CD4-positive, CD25-positive, alpha-beta regulatory T cell (primary cell): ENCODE measurements around the gene PPP6C. TPM values are rescaled to one million over a fixed set of nuclear protein-coding genes. Genes with fewer than 3 reads are reported as not detected.
"Not testable (repeated sequence)": the region's sequence is repeated elsewhere in the genome, so short reads cannot be mapped to it uniquely, and the experiment has no call there.

Experiments
- ATAC-seq, 2 donors: fragments of 150-1000 bp; cut with Tn5 transposase; one replicate each; pipeline ENCODE4 v1.10.0; 2021; ENCODE audit warnings: low read depth in 2 of 2, moderate number of reproducible peaks in 2 of 2, moderate library complexity in 1 of 2
- DNase-seq, 3 donors: peaks; one replicate each; pipeline versions ENCODE4 v3.0.0 to v3.0.0-alpha.2; 2012 to 2022; ENCODE audit warnings: mixed read lengths in 1 of 3
- H3K27ac ChIP-seq: one replicate; pipeline ENCODE4 v1.7.0; 2013; ENCODE audit warnings: mild to moderate bottlenecking, low read length; ENCODE audit not compliant: insufficient read depth, poor library complexity, severe bottlenecking
- H3K27me3 ChIP-seq: one replicate; pipeline ENCODE4 v1.7.0; 2013; ENCODE audit warnings: low read length; ENCODE audit not compliant: control insufficient read depth, insufficient read depth
- H3K36me3 ChIP-seq: one replicate; pipeline ENCODE4 v1.7.0; 2013; ENCODE audit warnings: mild to moderate bottlenecking, low read length, moderate library complexity; ENCODE audit not compliant: control insufficient read depth, insufficient read depth
- H3K4me1 ChIP-seq: 2 replicates; pipeline ENCODE4 v1.7.0; 2013; ENCODE audit warnings: mild to moderate bottlenecking, low read length; ENCODE audit not compliant: insufficient read depth, control insufficient read depth, poor library complexity, severe bottlenecking
- H3K4me3 ChIP-seq: one replicate; pipeline ENCODE4 v1.7.0; 2013; ENCODE audit warnings: low read depth, mild to moderate bottlenecking, low read length, moderate library complexity
- H3K9me3 ChIP-seq, 2 experiments: 1 replicate in 1 of 2; 2 replicates in 1 of 2; pipeline ENCODE4 v1.7.0; 2013; ENCODE audit warnings: low read length in 2 of 2, mild to moderate bottlenecking in 1 of 2, moderate library complexity in 1 of 2; ENCODE audit not compliant: control insufficient read depth in 2 of 2
- H3K27ac Mint-ChIP-seq, 3 donors: one replicate each; pipeline ENCODE4 v1.8.0; 2020 to 2022; ENCODE audit warnings: mild to moderate bottlenecking in 3 of 3, mixed read lengths in 3 of 3, moderate library complexity in 2 of 3
- H3K27me3 Mint-ChIP-seq: one replicate; pipeline ENCODE4 v1.8.0; 2022; ENCODE audit warnings: mild to moderate bottlenecking, mixed read lengths
- H3K36me3 Mint-ChIP-seq: one replicate; pipeline ENCODE4 v1.8.0; 2020; ENCODE audit warnings: mixed read lengths
- H3K4me1 Mint-ChIP-seq, 4 donors: one replicate each; pipeline ENCODE4 v1.8.0; 2020 to 2022; ENCODE audit warnings: mixed read lengths in 4 of 4, mild to moderate bottlenecking in 1 of 4
- H3K4me3 Mint-ChIP-seq, 4 donors: one replicate each; pipeline ENCODE4 v1.8.0; 2020 to 2022; ENCODE audit warnings: mild to moderate bottlenecking in 4 of 4, mixed read lengths in 4 of 4, moderate library complexity in 3 of 4
- H3K9me3 Mint-ChIP-seq, 7 donors: one replicate each; pipeline ENCODE4 v1.8.0; 2020 to 2022; ENCODE audit warnings: mixed read lengths in 7 of 7, mild to moderate bottlenecking in 3 of 7, moderate library complexity in 2 of 7
- polyA plus RNA-seq, 4 donors: library from polyadenylated mRNA; unstranded; fragments of 300-500 nt; fragmentation: Illumina TruSeq; gene quantifications; one replicate each; pipeline ENCODE4 v1.2.3, GENCODE V29; 2021
- total RNA-seq: library from RNA; stranded (reverse); gene quantifications from one replicate; pipeline ENCODE4 v1.2.3, GENCODE V29; 2022

Gene PPP6C
- total and polyA plus RNA-seq, 5 donors from 2014 or later, result 44.6 to 81.6 (median 62.0) TPM

GRCh38 chr9:125162891-125163290 is 26.7 kb downstream of the PPP6C start:
- H3K27me3 ChIP-seq, DNase-seq, H3K36me3 ChIP-seq, H3K27ac Mint-ChIP-seq, H3K4me1 ChIP-seq, H3K27me3 Mint-ChIP-seq, ATAC-seq, H3K27ac ChIP-seq, H3K4me3 ChIP-seq, H3K4me3 Mint-ChIP-seq, H3K9me3 ChIP-seq, H3K9me3 Mint-ChIP-seq: not testable (repeated sequence)
- peaks cover 0 to 20% (median 11%) of the 10 kb centered on the region in 4 donors for H3K4me1 Mint-ChIP-seq
- H3K36me3 Mint-ChIP-seq, result peaks cover 14% of the 10 kb centered on the region

- ATAC-seq (no peak), DNase-seq (no peak)
- peaks cover 0 to 17% (median 10%) of the 10 kb centered on the region in 4 donors for H3K4me1 Mint-ChIP-seq
- Histone ChIP-seq H3K9me3 (no peaks in the 10 kb centered on the region), H3K4me1 (no peaks in the 10 kb centered on the region), H3K27me3 (no peaks in the 10 kb centered on the region), H3K4me3 (no peak overlapping the region), H3K27ac (no peak overlapping the region), H3K36me3 (peaks cover 21% of the 10 kb centered on the region)
- no peaks in the 10 kb centered on the region for H3K9me3 Mint-ChIP-seq
- H3K27me3 Mint-ChIP-seq, result no peaks in the 10 kb centered on the region
- H3K4me3 Mint-ChIP-seq, result no peak overlapping the region
- peaks cover 14% of the 10 kb centered on the region for H3K36me3 Mint-ChIP-seq
- H3K27ac Mint-ChIP-seq, result peak overlapping the region in 2 of 3 donors; percentile 46 to 82
These were observed 28.2 kb downstream of the PPP6C start for GRCh38 chr9:125161284-125161918.

- no peaks in the 10 kb centered on the region for H3K27me3 Mint-ChIP-seq
- no peaks in the 10 kb centered on the region for H3K4me1 ChIP-seq
- H3K36me3 ChIP-seq, result peaks cover 21% of the 10 kb centered on the region
- DNase-seq (no peak), ATAC-seq (no peak)
- H3K9me3 Mint-ChIP-seq, result no peaks in the 10 kb centered on the region
- H3K27me3 ChIP-seq, result no peaks in the 10 kb centered on the region
- H3K9me3 ChIP-seq, result no peaks in the 10 kb centered on the region
- peaks cover 0 to 14% (median 8%) of the 10 kb centered on the region in 4 donors for H3K4me1 Mint-ChIP-seq
- H3K4me3 Mint-ChIP-seq, result no peak overlapping the region
- H3K27ac Mint-ChIP-seq, result peak overlapping the region in 2 of 3 donors; percentile 36 to 82
- H3K27ac ChIP-seq, result no peak overlapping the region
- no peak overlapping the region for H3K4me3 ChIP-seq
- peaks cover 14% of the 10 kb centered on the region for H3K36me3 Mint-ChIP-seq
These were observed 28.9 kb downstream of the PPP6C start for GRCh38 chr9:125160750-125161149.

GRCh38 chr9:125156551-125156950 is 33.1 kb downstream of the PPP6C start:
- Mint-ChIP-seq H3K4me1 (peaks cover 0 to 11% (median 3%) of the 10 kb centered on the region in 4 donors), H3K27me3 (no peaks in the 10 kb centered on the region), H3K9me3 (no peaks in the 10 kb centered on the region), H3K36me3 (peaks cover 12% of the 10 kb centered on the region), H3K27ac (no peak overlapping the region), H3K4me3 (no peak overlapping the region)
- no peak for ATAC-seq
- DNase-seq, result no peak
- no peak overlapping the region for H3K27ac ChIP-seq
- H3K9me3 ChIP-seq, result no peaks in the 10 kb centered on the region
- H3K4me3 ChIP-seq, result no peak overlapping the region
- no peaks in the 10 kb centered on the region for H3K4me1 ChIP-seq
- H3K36me3 ChIP-seq, result peaks cover 50% of the 10 kb centered on the region
- no peaks in the 10 kb centered on the region for H3K27me3 ChIP-seq

- peaks cover 4% of the 10 kb centered on the region for H3K4me1 ChIP-seq
- H3K4me1 Mint-ChIP-seq, result peaks cover 0 to 8% (median 5%) of the 10 kb centered on the region in 4 donors
- no peaks in the 10 kb centered on the region for H3K27me3 ChIP-seq
- peaks cover 66% of the 10 kb centered on the region for H3K36me3 ChIP-seq
- H3K27ac ChIP-seq, result no peak overlapping the region
- H3K9me3 ChIP-seq, result no peaks in the 10 kb centered on the region
- H3K27me3 Mint-ChIP-seq, result no peaks in the 10 kb centered on the region
- no peak overlapping the region for H3K4me3 ChIP-seq
- peaks cover 29% of the 10 kb centered on the region for H3K36me3 Mint-ChIP-seq
- DNase-seq, result no peak
- no peaks in the 10 kb centered on the region for H3K9me3 Mint-ChIP-seq
- no peak overlapping the region for H3K4me3 Mint-ChIP-seq
- no peak for ATAC-seq
- H3K27ac Mint-ChIP-seq, result peak overlapping the region in 1 of 3 donors; percentile 29
These were observed 35.8 kb downstream of the PPP6C start for GRCh38 chr9:125153712-125154367.

- H3K36me3 Mint-ChIP-seq, result peaks cover 25% of the 10 kb centered on the region
- H3K4me1 ChIP-seq, result peaks cover 4% of the 10 kb centered on the region
- H3K4me3 Mint-ChIP-seq, result no peak overlapping the region
- ATAC-seq (no peak), DNase-seq (no peak)
- no peaks in the 10 kb centered on the region for H3K9me3 Mint-ChIP-seq
- no peaks in the 10 kb centered on the region for H3K9me3 ChIP-seq
- H3K4me1 Mint-ChIP-seq, result peaks cover 0 to 14% (median 5%) of the 10 kb centered on the region in 4 donors
- H3K27me3 ChIP-seq, result no peaks in the 10 kb centered on the region
- H3K36me3 ChIP-seq, result peaks cover 53% of the 10 kb centered on the region
- H3K27ac Mint-ChIP-seq, result peak overlapping the region in 2 of 3 donors; percentile 49 to 63
- no peaks in the 10 kb centered on the region for H3K27me3 Mint-ChIP-seq
- H3K4me3 ChIP-seq, result no peak overlapping the region
- H3K27ac ChIP-seq, result no peak overlapping the region
These were observed 37.9 kb downstream of the PPP6C start for GRCh38 chr9:125151730-125152129.

- Mint-ChIP-seq H3K9me3 (no peaks in the 10 kb centered on the region), H3K36me3 (peaks cover 25% of the 10 kb centered on the region), H3K4me3 (no peak overlapping the region), H3K27me3 (no peaks in the 10 kb centered on the region), H3K4me1 (peaks cover 5 to 20% (median 8%) of the 10 kb centered on the region in 4 donors), H3K27ac (peak overlapping the region; percentile 40 to 63 (median 49))
- H3K4me3 ChIP-seq, result no peak overlapping the region
- no peaks in the 10 kb centered on the region for H3K27me3 ChIP-seq
- H3K9me3 ChIP-seq, result no peaks in the 10 kb centered on the region
- DNase-seq, result no peak
- no peak overlapping the region for H3K27ac ChIP-seq
- peaks cover 4% of the 10 kb centered on the region for H3K4me1 ChIP-seq
- ATAC-seq, result no peak
- H3K36me3 ChIP-seq, result peaks cover 49% of the 10 kb centered on the region
These were observed 39.0 kb downstream of the PPP6C start for GRCh38 chr9:125150349-125151245.
